Stimulated activated CD4-positive, alpha-beta T cell treated with anti-CD3 and anti-CD28 coated beads, Interleukin-2, amount 100 ng/mL, for 24 hours (primary cell): ENCODE results near the gene CD1E.
"Not testable (repeated sequence)": the region's sequence is repeated elsewhere in the genome, so short reads cannot be mapped to it uniquely, and the experiment has no call there.

Experiments used
- DNase-seq, 2 donors: peaks; one replicate each; pipeline ENCODE4 v3.0.0-alpha.2; 2020

The CD1E gene

DNA sequence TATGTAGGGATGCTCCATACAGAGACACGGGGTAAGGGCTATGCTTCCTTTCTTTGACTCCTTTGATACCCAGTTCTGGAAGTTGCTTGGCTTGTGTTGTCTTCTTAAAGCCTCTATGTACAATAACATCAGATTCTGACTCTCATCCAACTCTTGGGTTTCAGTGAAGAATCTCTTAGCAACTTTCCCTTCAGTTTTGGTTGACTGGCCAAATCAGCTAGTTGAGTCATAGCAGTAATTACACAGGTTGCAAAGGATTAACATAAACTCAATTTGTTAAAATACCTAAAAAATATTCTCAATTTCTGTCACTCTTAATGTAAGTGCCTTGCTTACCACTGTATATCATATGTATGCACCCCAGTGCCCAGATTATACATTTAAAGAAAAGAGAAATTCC, 9.2 kb downstream of the CD1E start:
- DNase-seq = no peak

DNA sequence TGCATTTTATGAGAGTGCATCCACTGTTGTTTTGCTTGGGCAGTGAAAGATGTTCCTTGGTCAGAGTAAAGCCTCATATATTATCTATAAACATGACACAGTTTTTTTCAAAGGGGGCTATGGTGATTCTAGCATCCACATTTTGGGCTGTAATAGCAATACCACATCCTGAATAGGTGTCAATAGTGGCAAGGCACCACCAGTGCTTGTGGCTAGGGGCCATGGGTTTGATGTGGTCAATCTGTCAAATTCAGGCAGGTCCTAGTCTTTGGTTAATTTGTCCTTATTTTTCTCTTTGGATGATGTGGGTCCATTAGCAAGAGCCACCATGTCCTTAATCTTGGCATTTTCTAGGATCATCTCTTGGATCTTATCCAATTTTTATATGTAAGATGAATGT, 13.1 kb downstream of the CD1E start:
- DNase-seq = no peak

DNA sequence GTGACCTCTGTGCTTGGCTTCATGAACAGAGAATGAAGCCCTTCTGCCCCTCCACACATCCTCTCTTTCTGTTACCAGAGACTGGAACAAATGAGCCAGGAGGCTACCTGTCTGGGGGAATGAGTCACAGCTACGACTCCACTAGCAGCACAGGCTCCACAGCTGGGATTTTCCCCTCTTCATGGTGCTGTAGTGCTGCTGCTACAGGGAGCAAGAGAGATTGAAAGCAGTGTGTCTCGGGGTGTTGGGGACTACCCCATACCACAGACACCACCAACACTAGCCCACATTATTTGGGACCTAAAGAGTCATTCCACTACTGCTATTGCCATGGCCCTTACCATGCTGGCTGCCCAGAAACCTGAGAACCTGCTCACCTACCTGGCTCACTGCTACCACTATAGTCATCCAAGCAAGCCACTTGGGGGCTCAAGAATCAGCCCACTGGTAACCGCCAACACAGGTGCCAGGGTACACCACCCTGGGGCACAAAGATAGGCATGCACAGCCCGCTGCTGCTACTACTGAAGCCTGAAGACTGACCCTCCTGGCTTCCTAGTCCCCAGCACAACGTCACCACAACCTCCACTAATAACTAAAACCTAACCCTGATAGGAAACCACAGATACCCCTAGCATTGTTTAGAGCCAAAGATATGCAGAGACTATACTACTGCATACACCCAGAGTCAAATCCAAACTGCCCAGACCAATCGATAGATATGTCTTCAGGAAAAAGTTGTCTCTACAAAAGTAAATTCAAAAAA, 17.7 kb downstream of the CD1E start:
- DNase-seq = peak; percentile 19 to 42

DNA sequence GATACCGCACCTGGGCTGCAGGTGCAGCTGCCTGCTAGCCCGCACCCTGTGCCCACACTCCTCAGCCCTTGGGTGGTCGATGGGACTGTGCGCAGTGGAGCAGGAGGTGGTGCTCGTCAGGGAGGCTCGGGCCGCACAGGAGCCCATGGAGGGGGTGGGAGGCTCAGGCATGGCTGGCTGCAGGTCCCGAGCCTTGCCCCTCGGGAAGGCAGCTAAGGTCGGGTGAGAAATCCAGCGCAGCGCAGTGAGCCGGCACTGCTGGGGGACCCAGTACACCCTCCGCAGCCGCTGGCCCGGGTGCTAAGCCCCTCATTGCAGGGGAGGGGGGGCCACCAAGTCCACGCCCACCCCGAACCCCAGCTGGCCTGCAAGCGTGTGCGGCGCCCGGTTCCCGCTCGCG, 20.4 kb downstream of the CD1E start:
- DNase-seq = not testable (repeated sequence)

DNA sequence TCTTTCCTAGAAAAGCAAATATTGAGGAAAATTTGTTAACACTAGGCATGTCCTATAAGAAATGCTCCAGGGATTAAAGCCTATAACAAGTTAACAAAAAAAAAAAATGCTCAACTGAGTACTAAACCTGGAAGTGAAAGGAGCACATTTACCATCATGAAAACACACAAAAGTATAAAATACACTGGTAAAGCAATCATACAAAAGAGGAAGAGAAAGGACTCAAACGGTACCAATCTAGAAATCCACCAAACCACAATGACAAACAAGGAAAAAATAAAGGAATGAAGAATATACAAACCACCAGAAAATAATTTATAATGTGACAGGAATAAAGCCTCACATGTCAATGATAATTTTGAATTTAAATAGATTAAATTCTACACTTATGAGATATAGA, 21.2 kb downstream of the CD1E start:
- DNase-seq = no peak

DNA sequence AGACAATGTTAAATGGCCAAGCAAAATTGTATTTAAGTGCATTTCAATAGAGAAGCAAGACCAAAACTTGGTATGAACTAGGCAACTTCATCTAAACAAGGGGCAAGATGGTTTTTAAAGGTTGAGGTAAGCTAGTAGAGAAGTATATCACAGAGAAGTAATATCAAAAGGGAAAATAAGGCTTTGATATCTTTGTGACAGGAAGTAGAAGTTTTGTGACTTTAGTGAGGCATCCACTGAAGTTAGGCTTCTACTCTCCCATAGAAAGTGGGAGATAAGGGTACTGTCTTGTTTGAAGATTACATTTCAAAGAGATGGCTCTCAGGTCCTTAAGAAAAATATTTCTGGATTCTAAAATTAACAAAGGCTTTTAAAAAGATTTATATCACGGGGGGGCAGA, 36.6 kb downstream of the CD1E start:
- no peak for DNase-seq

DNA sequence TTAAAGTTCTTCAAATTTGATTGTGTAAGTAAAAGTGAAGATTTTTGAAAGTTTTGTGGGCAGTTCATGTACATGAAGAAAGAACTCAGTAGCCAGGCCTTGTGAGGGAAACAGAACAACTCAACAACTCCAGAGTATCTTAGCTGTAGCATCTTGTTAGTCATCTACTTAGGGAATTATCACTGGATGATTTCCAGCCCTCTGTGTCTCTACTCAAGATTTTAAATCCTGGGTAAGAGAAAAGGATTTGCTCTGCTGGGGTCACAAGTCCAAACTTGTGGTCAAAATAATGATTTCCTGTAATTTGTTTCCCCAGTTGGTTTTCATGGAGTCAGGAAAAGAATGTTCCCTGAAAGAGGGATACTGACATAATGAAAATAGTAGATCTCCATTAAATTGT, 37.4 kb downstream of the CD1E start:
- no peak for DNase-seq

DNA sequence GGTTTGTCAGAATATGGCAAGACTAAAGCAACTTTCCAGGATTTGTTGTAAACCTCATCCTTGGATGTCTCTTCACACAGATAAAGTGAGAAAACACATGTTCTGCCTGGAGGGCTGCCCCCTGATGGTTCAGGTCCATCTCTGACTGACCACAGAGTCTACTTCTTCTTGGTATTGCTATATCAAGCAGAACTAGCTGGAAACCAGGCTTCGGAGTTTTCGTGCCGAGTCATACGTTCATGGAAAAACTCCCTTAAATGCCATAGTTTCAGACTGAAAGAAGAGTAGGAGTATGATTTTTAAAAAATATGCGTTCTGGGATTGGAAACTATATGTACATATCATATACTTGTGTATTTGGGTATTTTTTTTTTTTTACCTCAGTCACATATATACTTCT, 39.8 kb downstream of the CD1E start:
- DNase-seq = no peak

DNA sequence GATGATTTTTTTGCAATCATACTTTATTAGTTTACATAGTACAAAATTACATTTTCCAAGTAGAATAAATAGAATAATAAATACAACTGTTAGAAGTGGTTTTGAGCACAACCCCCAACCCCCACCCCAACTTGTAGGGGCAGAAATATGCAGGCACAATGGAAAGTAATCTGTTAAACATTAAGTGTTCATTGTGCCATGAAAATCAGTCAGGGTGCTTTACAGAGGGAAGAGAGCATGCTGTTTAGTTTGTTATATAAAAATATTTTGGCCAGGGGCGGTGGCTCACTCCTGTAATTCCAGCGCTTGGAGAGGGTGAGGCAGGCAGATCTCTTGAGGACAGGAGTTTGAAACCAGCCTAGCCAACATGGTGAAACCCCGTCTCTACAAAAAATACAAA, 43.0 kb downstream of the CD1E start:
- DNase-seq = no peak

DNA sequence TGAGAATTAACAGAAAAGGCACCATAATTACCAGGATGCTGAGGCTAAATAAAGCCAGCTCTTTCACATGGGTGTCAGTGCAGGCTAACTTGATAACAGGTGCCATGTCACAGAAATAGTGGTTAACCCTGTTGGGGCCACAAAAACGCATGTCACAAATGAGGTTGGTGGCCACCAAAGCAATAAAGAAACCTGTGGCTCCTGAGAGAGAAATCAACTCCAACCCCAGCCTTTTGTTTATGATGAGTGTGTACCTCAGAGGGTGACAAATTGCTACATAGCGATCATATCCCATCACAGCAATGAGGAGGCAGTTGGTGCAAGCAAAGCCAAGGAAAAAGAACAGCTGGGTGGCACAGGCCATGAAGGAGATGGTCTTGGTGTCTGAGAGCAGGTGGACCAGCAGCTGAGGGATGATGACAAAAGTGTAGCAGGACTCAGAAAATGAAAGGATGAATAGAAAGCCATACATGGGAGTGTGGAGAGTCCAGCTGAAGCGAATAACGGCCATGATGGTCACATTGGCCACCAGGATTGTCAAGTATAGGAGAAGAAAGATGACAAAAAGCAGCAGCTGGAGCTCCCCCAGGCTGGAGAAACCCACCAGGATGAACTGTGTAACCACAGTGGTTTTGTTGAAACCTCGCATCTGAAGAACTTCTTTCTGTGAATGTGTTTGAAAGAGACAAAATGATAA, 45.3 kb downstream of the CD1E start, which contains the start of gene OR10T2:
OR10T2 (minus strand) TSS at position 649 of the 697 bp plus-strand sequence; CDS start at position 649, 0 bp downstream.
- DNase-seq = no peak

DNA sequence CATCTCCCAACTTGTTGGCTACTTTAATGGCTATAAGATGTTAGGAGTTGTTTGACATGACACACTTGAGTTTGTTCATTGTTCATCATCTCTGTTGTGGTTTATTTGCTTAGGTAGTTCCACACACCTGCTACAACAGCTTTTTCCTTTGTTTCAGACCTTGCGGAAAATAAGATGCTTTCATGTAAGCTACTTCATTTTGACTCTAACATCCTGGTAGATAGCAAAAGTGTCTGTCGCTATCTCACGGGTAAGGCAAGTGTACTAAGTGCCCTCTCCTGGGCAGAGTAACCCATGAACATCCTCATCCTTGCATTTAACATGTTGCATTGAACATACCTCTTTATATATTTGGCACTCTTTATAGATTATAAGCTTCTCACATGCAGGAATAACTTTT, 47.2 kb downstream of the CD1E start:
- no peak for DNase-seq

DNA sequence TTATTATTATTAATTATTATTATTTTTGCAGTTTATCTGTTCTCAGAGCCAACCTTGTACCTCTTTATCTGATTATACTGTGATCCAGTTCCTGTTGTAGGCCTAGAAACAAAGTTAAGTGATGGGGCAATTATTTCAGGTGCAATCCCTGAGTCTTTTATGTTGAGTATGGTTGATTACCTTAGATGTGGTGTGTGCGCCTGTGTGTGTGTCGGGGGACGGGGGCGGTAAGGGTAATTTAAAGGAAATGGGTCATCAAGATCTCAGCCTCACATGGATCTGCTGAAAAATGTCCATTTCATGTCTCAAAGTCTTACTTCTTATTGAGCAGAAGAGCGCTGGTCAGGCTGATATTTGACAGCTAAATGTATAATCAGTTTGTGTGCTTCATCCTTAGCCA, 53.4 kb downstream of the CD1E start:
- DNase-seq = no peak
